ENCODE data around the gene CBX5. TPM values are rescaled to one million over a fixed set of nuclear protein-coding genes. Genes with fewer than 3 reads are reported as not detected.

Gene CBX5
- total RNA-seq, 1 experiment from 2014 or later: 130 TPM

- no peak overlapping the region; the same call in 1 of the 2 replicates for H3K27ac ChIP-seq (ENCODE audit: low read length)
- no peaks in the 10 kb centered on the region for H3K27me3 ChIP-seq (ENCODE audit: control insufficient read depth, insufficient read depth, low read length)
- H3K9me3 ChIP-seq (ENCODE audit: control insufficient read depth, insufficient read depth, low read depth, low read length): no peaks in the 10 kb centered on the region
- ATAC-seq: no peak
- no peak for DNase-seq (ENCODE audit: low read depth, low spot score)
- in situ Hi-C loops (cut with HindIII; ENCODE audit: low pct_unique_long_range_greater_than_20kb, low sequenced_read_pairs): no loop called here
- peaks cover 52% of the 10 kb centered on the region for H3K36me3 ChIP-seq (ENCODE audit: control insufficient read depth, insufficient read depth, low read length)
- ChIA-PET CTCF (interaction anchor here (0.6 to 1.7 kb wide), 2 partner anchors 13 to 38 kb away, joined by 3 to 12 read pairs; partner anchors contain the start of gene COPZ1), POLR2A (interaction anchor here (0.6 to 1.5 kb wide), 4 partner anchors 39 to 311 kb away, joined by 4 to 8 read pairs (median 5); partner anchors contain the start of gene COPZ1)
- intact Hi-C loops (cut with micrococcal nuclease; ENCODE audit: unreplicated experiment): loop anchor here (5.0 kb wide), 1 partner anchor 76 kb away; the partner anchor contains the start of gene GPR84
- H3K4me1 ChIP-seq (ENCODE audit: control insufficient read depth, insufficient read depth, low read length): peaks cover 40% of the 10 kb centered on the region
- BruUV-seq (replicated peaks): no TSS peak
- TF ChIP-seq SIN3A (IDR thresholded peaks at IDR 0.05; ENCODE audit: borderline replicate concordance, insufficient read depth, low read depth, low read length) (0 out of 2 replicates have a peak, but pooled peaks have one; percentile 22), POLR2AphosphoS5 (IDR thresholded peaks at IDR 0.05; ENCODE audit: low read depth, low read length) (peak; percentile 68), TCF7L2 (IDR thresholded peaks at IDR 0.05; ENCODE audit: low read depth, low read length) (no peak)
- TF ChIP-seq, protein P1, sequence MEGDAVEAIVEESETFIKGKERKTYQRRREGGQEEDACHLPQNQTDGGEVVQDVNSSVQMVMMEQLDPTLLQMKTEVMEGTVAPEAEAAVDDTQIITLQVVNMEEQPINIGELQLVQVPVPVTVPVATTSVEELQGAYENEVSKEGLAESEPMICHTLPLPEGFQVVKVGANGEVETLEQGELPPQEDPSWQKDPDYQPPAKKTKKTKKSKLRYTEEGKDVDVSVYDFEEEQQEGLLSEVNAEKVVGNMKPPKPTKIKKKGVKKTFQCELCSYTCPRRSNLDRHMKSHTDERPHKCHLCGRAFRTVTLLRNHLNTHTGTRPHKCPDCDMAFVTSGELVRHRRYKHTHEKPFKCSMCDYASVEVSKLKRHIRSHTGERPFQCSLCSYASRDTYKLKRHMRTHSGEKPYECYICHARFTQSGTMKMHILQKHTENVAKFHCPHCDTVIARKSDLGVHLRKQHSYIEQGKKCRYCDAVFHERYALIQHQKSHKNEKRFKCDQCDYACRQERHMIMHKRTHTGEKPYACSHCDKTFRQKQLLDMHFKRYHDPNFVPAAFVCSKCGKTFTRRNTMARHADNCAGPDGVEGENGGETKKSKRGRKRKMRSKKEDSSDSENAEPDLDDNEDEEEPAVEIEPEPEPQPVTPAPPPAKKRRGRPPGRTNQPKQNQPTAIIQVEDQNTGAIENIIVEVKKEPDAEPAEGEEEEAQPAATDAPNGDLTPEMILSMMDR (IDR thresholded peaks at IDR 0.05): no peak
- H3K4me3 ChIP-seq (ENCODE audit: low read depth in 2 of 2, low read length in 2 of 2): peak overlapping the region in 1 of 2 experiments; percentile 7; a peak in 1 of 4 replicates
Measured at GRCh38 chr12:54286042-54287030, 6.4 kb upstream of the CBX5 start.

GRCh38 chr12:54285150-54286041 lies 5.5 kb upstream of the CBX5 start:
- CTCF ChIA-PET: no interaction called here
- peaks cover 40% of the 10 kb centered on the region for H3K4me1 ChIP-seq (ENCODE audit: control insufficient read depth, insufficient read depth, low read length)

More at GRCh38 chr12:54285150-54286041, 5.5 kb upstream of the CBX5 start:
- peak overlapping the region; percentile 26 to 99 for H3K4me3 ChIP-seq (ENCODE audit: low read depth in 2 of 2, low read length in 2 of 2)
- ATAC-seq: no peak
- no peak for DNase-seq (ENCODE audit: low read depth, low spot score)
- TF ChIP-seq, protein P1 (IDR thresholded peaks at IDR 0.05): no peak; the same call in 1 of the 2 replicates
- TF ChIP-seq, protein P2, sequence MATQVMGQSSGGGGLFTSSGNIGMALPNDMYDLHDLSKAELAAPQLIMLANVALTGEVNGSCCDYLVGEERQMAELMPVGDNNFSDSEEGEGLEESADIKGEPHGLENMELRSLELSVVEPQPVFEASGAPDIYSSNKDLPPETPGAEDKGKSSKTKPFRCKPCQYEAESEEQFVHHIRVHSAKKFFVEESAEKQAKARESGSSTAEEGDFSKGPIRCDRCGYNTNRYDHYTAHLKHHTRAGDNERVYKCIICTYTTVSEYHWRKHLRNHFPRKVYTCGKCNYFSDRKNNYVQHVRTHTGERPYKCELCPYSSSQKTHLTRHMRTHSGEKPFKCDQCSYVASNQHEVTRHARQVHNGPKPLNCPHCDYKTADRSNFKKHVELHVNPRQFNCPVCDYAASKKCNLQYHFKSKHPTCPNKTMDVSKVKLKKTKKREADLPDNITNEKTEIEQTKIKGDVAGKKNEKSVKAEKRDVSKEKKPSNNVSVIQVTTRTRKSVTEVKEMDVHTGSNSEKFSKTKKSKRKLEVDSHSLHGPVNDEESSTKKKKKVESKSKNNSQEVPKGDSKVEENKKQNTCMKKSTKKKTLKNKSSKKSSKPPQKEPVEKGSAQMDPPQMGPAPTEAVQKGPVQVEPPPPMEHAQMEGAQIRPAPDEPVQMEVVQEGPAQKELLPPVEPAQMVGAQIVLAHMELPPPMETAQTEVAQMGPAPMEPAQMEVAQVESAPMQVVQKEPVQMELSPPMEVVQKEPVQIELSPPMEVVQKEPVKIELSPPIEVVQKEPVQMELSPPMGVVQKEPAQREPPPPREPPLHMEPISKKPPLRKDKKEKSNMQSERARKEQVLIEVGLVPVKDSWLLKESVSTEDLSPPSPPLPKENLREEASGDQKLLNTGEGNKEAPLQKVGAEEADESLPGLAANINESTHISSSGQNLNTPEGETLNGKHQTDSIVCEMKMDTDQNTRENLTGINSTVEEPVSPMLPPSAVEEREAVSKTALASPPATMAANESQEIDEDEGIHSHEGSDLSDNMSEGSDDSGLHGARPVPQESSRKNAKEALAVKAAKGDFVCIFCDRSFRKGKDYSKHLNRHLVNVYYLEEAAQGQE (IDR thresholded peaks at IDR 0.05; ENCODE audit: insufficient read depth in 1 of 2, low read depth in 2 of 2, low read length in 1 of 2): no peak
- TF ChIP-seq SIN3A (IDR thresholded peaks at IDR 0.05; ENCODE audit: borderline replicate concordance, insufficient read depth, low read depth, low read length): no peak
- no peak; the same call in 1 of the 2 replicates for TF ChIP-seq POLR2AphosphoS5 (IDR thresholded peaks at IDR 0.05; ENCODE audit: low read depth, low read length)
- no peak for TF ChIP-seq TCF7L2 (IDR thresholded peaks at IDR 0.05; ENCODE audit: low read depth, low read length)
- in situ Hi-C loops (cut with HindIII; ENCODE audit: low pct_unique_long_range_greater_than_20kb, low sequenced_read_pairs): no loop called here
- intact Hi-C loops (cut with micrococcal nuclease; ENCODE audit: unreplicated experiment): loop anchor here (5.0 kb wide), 1 partner anchor 77 kb away; the partner anchor contains the start of gene GPR84
- POLR2A ChIA-PET: interaction anchor here (0.7 to 1.5 kb wide), 2 partner anchors 40 to 83 kb away, joined by 3 to 4 read pairs; partner anchors contain the start of gene COPZ1
- peaks cover 58% of the 10 kb centered on the region for H3K36me3 ChIP-seq (ENCODE audit: control insufficient read depth, insufficient read depth, low read length)
- H3K27ac ChIP-seq (ENCODE audit: low read length): peak overlapping the region; percentile 44
- no peaks in the 10 kb centered on the region for H3K9me3 ChIP-seq (ENCODE audit: control insufficient read depth, insufficient read depth, low read depth, low read length)
- no peaks in the 10 kb centered on the region for H3K27me3 ChIP-seq (ENCODE audit: control insufficient read depth, insufficient read depth, low read length)
- BruUV-seq (replicated peaks): no TSS peak
